GM19395 (cell line): ENCODE results near the gene CREB5.
"Not testable (repeated sequence)": the region's sequence is repeated elsewhere in the genome, so short reads cannot be mapped to it uniquely, and the experiment has no call there.

Experiments used
- ATAC-seq: cut with Tn5 transposase; IDR thresholded peaks from one replicate; pipeline ENCODE4 v1.9.1; 2021; ENCODE audit warnings: mild to moderate bottlenecking, moderate library complexity; ENCODE audit not compliant: unreplicated experiment

The CREB5 gene

DNA sequence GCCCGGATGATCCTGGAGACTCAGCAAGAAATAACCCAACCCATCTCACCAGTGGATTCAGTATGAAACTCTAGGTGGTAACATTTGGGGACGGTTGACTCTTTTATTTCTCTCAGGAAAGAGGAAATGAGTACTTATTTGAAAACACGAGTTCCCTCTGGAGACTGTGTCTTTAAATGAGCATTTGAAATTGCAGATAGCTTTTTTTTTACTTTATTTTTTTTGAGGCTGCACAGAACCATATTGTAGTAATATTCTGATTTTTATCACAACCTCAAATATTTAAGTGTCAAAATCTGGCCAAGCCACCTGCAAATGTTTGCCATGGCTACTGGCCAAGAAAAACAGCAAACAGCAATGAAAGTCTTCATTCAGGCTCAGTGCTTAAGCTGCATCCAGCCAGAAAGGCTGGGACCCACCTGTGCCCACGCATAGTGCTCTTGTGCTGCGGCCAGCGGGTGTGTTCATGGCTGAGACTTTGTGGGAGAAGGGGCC is 160.8 kb downstream of the CREB5 start:
- no peak for ATAC-seq

DNA sequence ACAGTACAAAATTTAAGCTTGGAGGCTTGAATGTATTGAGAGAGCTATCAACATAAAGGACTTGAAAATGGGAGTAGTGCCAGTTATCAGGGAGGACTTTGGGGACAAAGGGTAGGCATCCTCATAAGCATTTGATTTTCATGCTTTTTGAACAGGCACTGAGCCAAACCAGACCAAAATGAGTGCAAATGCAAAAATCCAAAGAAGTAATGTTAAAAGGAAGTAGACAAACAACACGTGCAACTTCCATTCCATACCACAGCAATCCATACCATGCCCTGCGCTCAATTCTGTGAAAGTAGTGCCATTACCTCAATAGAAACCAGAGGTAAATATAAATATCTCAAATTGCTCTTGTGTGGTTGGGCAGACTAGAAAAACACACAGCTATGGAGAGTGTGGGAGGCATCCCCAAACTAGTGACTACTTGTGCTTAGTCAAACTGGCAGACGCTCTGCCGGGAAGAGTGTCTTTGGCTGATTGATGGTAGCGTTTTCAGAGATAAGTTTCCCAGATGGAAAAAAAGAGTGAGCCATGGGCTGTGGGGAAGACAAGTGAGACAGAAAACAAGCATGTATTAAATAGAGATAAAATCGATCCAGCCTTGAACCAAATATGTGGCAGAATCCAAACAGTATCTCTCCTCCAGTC is 161.5 kb downstream of the CREB5 start:
- ATAC-seq, result no peak

DNA sequence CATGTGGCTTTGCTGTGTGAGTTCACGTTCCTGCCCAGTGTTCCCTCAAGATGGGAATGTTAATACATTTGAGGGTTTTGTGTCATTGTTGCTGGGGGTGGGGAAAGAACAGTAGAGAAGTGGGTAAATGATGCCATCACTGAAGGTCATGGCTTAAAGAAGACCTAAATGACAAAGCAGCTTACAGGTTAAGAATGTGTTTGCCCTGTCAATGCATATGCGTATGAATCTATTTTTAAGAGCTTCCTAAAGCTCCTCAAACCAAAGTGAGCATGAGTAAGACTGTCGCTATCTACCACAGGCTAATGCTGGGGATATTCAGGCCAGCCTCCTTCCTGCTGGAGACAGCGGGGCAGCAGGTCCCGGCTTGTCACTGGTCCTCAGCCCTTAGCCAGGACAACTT is 162.9 kb downstream of the CREB5 start:
- ATAC-seq, result no peak

DNA sequence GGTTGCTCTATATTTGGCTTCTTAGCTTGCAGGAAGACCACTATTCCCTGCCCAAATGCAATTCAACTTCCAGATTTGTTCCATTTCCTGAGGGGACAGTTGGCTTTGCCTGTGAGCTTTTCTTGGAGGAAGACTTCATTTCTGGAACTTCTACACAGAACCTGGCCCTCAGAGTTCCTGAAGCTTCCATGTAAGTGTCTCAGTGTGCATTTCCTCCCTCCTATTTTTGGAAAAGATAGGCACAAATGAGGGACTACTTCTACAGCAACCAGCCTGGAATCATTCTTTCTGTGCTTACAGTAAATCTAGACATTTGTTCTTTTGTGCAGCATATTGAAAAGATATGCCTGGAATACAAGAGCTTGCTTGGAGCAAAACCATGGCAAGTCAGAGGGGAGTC is 164.3 kb downstream of the CREB5 start:
- ATAC-seq, result no peak

DNA sequence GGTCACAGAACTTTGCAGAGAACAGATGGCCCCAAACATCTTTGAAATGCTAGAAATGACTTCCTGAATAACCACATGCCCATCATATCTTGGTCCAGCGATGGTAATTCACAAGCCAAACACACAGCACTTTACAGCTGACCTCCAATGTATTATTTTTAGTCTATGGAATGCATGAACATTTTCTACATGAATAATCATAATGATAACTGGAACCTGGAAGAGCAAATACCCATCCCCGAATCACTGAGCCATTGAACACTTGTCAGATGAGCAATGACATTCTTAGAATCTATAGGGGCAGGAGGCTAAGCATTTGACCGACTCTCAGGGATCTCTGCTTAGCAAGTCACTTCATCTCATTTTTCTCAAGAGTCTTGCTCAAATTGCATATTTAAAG is 167.3 kb downstream of the CREB5 start:
- ATAC-seq, result no peak

DNA sequence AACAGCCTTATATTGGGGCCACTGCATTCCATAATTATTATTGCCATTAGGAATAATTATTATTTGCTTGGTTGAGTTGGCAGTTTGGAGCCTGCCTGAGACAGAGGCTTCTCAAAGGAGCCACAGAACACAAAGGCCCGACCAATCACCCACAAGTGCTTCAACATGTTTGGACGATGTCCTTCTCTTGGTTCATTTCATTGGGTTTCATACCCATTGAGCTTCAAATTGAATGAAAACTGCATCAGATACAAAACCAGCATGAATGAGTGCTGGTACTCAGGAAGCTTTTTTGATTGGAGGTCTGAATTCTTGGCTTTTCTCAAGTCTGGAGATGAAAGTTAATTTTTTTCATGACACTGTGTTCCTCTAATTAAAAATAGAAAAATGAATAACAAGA is 168.3 kb downstream of the CREB5 start:
- no peak for ATAC-seq

DNA sequence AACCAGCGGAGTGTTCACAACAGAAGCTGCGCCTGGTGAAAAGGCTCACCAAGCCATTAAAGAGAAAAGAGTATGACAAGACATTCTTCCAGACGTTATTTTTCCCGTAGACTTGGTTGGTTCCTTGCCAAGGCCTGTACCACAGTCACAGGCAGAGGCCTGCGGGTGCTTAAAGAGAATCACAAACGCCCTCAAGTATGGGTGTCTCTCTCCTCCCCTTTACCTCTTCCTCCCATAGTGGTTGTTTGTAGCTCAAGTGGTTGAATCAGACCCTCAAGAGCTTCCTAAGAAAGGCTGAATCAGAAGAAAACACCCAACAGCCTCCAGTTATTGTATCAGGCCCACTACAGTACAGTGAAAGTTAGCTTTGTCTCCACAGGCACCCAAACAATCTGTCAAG is 169.0 kb downstream of the CREB5 start:
- ATAC-seq, result no peak

DNA sequence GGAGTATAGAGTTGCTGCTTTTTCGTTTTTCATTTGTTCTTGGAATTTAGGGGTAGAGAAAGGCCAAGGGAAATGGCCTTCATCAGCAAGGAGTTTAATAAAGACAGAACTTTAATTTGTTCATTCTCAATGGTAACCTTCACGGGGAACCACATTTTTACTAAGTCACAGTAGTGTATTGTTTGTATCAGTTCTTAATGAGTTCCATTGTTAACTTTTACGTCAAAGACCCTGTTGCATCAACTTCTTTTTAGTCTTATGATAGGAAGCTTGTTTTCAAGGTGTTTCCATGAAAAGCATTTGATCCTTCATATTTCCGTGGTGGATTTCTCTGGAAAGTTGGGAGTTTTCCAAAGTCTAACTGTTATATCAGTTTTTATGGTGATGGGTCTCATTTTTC is 169.9 kb downstream of the CREB5 start:
- ATAC-seq, result no peak

DNA sequence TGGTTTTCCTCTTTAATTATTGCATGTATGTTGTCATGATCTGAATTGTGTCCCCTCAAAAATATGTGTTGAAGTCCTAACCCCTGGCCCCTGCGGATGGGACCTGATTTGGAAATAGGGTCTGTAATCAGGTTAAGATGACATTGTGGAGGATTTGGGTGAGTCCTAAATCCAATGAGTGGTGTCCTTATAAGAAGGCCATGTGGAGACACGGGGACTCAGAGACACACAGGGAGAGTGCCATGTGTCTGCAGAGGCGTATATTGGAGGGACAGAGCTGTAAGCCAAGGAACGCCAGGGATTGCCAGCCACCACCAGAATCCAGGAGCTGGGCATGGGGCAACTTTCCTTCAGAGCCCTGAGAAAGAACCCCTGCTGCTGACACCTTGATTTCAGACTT is 171.9 kb downstream of the CREB5 start:
- ATAC-seq, result no peak

DNA sequence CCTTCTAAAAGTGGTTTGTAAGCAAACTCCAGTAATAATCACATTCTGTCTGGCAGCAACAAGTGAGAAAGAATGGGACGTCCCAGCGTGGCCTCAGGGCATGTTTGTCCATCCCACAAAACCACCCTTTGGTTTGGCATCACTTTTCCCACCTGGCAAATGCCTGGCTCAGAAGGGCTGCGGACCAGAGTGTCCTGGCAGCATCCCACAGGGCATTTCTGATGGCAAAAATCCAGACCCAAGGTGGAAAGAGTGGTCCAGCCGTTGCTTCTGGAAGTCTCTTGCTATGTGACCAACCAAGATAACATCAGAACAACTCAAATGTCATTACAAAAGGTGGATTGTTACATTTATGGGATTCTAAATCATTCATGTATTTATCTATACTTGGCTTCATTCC is 174.4 kb downstream of the CREB5 start:
- ATAC-seq, result no peak

DNA sequence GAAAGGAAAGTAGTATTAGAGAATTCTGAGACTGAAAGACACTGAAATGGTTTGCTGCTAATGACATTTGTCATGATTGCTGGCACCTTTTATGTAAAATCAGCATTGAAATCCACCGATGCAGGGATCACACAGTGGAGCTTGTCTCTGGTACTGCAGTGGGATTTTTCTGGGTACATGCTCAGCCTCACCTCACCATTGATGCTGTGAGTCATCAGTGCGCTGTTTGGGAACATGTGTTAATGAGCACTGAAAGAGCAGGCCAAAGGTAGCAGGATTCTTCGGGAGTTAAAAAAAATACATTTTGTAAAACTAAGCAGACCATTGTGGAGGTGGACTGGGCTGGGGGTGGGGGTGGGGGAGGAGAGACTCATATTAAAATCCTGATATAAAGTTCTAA is 174.9 kb downstream of the CREB5 start:
- ATAC-seq, result no peak

DNA sequence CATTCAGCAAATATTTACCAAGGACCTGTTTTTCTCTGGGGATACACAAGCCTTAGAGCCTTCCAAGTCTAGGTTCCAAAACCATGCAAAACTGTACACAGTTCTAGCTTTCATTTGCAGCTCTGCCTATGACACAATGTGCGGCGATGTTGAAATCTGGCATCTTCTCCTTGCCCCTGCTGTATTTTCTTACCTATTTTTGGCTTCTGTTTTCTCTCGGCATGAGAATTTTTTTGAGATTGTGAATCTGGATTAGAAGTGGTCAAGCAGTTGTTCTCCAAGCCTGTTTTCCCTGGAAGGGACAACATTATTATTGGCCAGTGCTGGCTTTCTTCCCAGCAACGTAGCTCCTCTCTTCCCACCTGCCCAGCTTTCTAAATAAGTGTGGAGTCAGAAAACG is 176.3 kb downstream of the CREB5 start:
- no peak for ATAC-seq

DNA sequence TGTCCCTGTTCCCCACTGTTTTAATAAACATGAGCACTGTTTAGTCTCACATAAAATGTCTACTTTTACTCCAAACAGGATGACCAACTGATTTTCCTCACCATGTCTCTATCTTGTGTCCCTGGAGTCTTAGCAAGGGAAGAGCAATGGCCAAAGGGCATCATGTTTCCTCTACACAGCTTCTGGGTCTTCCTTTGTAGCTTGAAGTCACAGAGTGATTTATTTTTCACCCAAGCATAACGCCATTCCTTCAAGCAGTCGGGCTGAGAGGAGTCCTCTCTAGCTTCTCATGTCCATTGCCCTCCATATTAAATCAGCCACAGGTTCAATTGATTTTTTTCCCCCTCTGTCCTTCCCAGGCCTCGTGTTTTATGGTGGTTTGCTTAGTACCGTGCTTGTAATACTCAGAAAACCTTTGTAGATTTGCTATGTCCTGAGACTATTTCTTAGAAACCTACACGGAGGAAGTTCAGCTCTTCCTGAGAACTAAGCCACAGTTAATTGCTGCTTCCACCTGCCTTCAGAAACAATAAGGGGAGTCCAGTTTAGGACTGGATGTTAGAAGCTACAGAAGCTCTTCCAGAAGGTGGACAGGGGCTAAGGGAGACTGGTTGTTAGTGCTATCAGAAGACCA is 178.8 kb downstream of the CREB5 start:
- ATAC-seq, result no peak

DNA sequence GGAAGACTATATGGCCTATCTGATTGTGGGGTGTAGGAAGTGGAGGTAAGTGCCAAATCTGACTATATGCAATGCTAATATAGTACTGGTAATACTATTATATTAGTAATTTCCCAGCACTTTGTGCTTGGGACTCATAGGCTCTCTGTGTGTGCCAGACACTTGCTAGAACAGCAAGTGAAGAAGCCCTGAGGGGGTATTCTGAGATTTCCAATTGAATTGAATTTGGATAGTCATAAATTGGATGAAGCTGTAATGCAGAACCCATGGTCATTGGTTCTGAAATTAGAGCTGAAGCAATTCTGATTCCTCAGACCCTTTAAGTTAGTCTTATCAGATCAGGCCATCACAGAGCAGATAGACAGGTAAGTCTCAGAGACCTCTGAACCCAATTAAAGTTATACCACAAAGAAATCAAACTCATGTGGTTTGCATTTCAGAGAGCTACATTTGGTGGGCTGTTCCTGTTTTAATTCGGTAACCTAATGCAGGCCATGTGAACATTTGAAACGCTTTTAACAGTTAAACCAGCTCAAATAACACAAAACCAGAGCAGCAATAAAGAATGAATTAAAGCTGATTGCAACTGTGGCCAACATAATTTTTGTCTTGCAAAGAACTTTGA is 179.5 kb downstream of the CREB5 start:
- no peak for ATAC-seq

DNA sequence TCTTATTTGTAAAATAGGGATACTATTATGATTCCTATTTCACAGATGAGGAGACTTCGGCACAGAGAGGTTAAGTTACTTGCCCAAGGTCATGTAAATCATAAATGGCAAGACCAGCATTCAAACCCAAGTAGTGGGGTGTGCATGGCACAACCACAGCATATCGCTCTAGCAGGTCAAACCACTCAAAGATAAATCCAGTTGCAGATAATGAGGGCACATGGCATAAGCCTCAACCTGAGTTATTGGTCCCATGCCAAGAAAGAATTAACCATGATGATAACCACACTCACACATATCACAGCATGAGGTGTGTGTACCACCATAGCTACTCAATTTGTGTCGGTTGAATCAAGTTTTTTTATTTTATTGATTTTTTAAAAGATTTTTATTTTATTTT is 180.5 kb downstream of the CREB5 start:
- no peak for ATAC-seq

DNA sequence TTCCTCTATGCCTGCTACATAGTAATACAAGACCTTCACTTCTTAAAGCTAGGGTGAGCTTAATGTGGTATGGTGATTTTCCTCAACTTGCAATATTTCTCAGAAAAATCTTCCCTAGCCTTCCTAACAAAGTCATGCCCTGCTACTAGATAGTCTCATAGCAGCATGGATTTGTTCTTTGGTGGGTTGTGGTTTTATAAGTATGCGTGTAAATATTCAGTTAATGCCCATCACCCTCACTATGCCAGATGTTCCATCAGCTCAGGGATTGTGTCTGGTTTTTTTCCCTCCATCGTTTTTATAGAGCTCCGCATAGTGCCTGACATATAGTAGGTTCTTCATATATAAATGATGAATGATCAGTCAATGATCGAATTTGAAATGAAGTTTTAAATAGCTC is 182.8 kb downstream of the CREB5 start:
- no peak for ATAC-seq

DNA sequence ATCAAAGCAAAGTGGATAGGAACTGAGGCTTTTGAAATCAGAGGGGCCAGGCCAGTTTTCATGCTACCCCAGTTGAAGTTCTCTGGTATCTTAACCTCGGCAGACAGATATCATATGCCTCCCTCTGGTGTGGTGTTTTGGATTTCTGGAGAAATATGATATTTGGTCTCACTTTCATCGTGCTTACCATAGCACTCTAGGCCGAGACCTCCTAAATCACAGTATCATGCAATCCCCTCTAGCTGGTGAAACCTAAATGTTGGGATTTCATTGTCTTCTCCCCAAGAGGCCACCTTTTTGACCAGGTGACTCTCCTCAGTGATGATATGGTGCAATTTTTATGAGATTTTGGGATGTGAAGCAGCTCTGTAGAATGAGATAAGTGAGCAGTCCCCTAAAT is 183.5 kb downstream of the CREB5 start:
- ATAC-seq, result no peak

DNA sequence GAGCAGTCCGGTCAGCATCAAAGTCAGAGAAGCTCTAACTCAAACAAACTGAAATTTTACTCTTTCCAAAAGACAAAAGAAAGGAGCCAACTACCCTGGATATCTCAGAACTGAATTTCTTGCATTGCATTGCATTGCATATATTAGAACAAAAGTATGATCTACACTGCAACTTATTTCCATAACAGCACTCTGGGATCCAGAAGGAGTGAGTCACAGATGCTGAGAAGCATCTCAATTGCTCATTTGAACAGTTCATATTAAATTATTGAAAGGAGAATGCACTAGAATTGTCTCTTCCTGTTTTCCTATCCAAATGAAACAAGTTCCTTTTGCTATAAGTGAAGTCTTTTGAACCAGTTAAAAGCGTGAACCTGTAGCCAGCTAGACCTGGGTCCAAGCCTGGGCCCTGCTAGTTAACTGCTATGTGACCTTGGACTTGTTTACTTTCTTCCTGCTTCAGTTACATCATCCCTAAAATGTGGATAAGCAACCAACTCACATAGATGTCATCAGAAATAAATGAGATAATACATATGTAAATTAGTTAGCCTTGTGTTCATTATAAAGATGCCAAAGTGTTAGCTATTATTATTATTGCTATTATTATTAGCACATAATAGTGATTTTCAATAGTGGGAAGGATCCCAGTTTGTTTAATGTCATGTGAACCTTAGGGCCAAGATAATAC is 184.1 kb downstream of the CREB5 start:
- no peak for ATAC-seq

DNA sequence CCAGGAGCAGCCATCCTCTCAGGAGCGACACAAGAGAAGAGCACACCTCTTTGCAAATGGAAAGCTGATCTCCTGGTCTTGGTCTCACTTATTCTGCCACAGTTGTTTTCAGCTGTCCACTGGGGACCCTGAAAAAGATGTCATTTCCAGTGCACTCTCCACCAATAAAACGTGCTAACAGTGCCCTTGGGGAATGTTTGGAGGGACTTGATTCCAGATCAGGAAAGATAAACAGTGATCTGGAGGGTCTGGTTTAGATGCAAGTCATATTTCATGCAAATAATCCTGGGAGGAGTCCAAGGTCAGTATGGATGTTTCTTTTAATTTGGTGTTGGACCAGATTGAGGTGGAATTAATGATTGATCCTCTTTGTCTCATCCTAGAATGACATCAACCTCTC is 185.0 kb downstream of the CREB5 start:
- no peak for ATAC-seq

DNA sequence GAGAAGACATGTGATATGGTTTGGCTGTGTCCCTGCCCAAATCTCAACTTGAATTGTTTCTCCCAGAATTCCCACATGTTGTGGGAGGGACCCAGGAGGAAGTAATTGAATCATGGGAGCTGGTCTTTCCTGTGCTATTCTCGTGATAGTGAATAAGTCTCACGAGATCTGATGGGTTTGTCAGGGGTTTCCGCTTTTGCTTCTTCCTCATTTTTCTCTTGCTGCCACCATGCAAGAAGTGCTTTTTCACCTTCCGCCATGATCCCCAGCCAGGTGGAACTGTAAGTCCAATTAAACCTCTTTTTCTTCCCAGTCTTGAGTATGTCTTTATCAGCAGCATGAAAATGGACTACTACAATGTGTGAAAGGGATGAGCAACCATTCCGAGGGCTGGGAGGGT is 185.7 kb downstream of the CREB5 start:
- ATAC-seq, result not testable (repeated sequence)

DNA sequence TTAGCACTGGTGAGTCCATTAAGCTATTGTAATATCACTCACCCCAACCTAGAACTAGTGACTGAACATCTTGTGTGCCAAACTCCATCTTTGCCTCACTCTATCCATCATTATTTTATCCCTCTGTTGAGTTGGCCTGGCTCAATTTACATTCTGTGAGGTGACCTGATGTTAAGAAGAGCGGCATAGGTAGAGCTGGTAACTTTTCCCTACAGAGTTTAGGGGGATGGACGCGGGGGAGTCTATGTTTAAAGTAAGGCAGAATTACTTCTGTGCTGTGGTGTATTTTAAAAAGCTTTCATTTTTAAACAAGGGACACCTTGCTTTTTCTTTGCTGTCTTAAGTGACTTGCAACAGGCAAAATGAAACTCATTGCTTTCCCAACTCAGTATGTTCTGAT is 186.3 kb downstream of the CREB5 start:
- ATAC-seq, result no peak

DNA sequence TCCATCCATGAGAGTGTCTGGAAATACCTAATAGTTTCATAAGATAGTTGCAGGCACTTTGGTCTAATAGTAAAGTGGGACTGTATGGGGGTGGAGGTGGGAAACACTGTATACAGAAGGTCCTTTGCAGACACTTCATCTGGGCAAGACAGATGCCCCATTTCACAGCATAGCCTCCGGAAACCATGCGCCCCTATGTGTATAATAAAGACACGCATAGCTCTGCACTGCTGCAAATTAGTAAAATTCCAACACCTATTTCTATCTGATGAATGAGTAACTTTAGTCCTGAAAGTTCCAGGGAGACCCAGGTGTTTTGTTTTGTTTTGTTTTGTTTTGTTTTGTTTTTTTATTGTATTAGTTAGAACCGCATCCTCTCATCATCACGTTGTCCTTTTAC is 187.1 kb downstream of the CREB5 start:
- ATAC-seq, result no peak
